ENCODE measurements around the gene PLCB3. TPM values are rescaled to one million over a fixed set of nuclear protein-coding genes. Genes with fewer than 3 reads are reported as not detected.

PLCB3 gene
- total RNA-seq, 5 donors from 2014 or later (not counting 1 experiment from before 2014, with no cell fraction given) = 3.6 to 14.9 (median 11.2) TPM

- H3K27me3 Mint-ChIP-seq = no peaks in the 10 kb centered on the region
- peaks cover 2% of the 10 kb centered on the region for H3K36me3 Mint-ChIP-seq
- Histone ChIP-seq H3K4me1 (ENCODE audit: control insufficient read depth in 1 of 2, extremely low read depth in 1 of 2, insufficient read depth in 2 of 2, low read length in 2 of 2) (peaks cover 5 to 39% of the 10 kb centered on the region in 2 experiments), H3K9me3 (no peaks in the 10 kb centered on the region), H3K27ac (ENCODE audit: low read length) (peak overlapping the region; percentile 23), H3K27me3 (replicated peaks in 1 of 2; ENCODE audit: control insufficient read depth in 2 of 2, extremely low read depth in 1 of 2, insufficient read depth in 2 of 2, low read length in 1 of 2) (no peaks in the 10 kb centered on the region), H3K36me3 (ENCODE audit: control insufficient read depth in 2 of 2, extremely low read depth in 1 of 2, insufficient read depth in 1 of 2, low read length in 1 of 2) (peaks cover 0 to 2% of the 10 kb centered on the region in 2 donors), H3K4me3 (ENCODE audit: control insufficient read depth in 1 of 2, extremely low read depth in 1 of 2, low read length in 1 of 2) (no peak overlapping the region)
- H3K27ac Mint-ChIP-seq = peak overlapping the region; percentile 84 to 94
- ATAC-seq (replicated peaks in 1 of 4) (no peak), DNase-seq (no peak)
- H3K4me1 Mint-ChIP-seq = peaks cover 22 to 31% (median 25%) of the 10 kb centered on the region in 3 donors
- no peaks in the 10 kb centered on the region for H3K9me3 Mint-ChIP-seq
- ChIA-PET CTCF (no interaction called here), POLR2A (interaction anchor here in 1 of 2 donors (0.6 kb wide), 1 partner anchor 59 kb away, joined by 4 read pairs; no protein-coding TSS in a partner anchor)
- 95% methylated on average over 18 of the region's 27 CpGs for WGBS (ENCODE audit: insufficient coverage)
- peak overlapping the region in 2 of 3 donors; percentile 21 to 95 for H3K4me3 Mint-ChIP-seq
Observed at GRCh38 chr11:64267207-64267945, 16.0 kb downstream of the PLCB3 start.

- H3K4me3 ChIP-seq (ENCODE audit: control insufficient read depth in 1 of 2, extremely low read depth in 1 of 2, low read length in 1 of 2) = peak overlapping the region; percentile 88 to 90
- Mint-ChIP-seq H3K27me3 (no peaks in the 10 kb centered on the region), H3K27ac (peak overlapping the region; percentile 94 to 95), H3K4me3 (peak overlapping the region; percentile 92 to 95 (median 93)), H3K4me1 (peaks cover 22 to 31% (median 23%) of the 10 kb centered on the region in 3 donors), H3K9me3 (no peaks in the 10 kb centered on the region), H3K36me3 (no peaks in the 10 kb centered on the region)
- H3K4me1 ChIP-seq (ENCODE audit: control insufficient read depth in 1 of 2, extremely low read depth in 1 of 2, insufficient read depth in 2 of 2, low read length in 2 of 2) = peaks cover 5 to 41% of the 10 kb centered on the region in 2 experiments
- no peaks in the 10 kb centered on the region for H3K9me3 ChIP-seq
- 71% methylated on average over 19 of the region's 23 CpGs for WGBS (ENCODE audit: insufficient coverage)
- ATAC-seq (replicated peaks in 1 of 4) (no peak), DNase-seq (no peak)
- peaks cover 0 to 4% of the 10 kb centered on the region in 2 donors for H3K36me3 ChIP-seq (ENCODE audit: control insufficient read depth in 2 of 2, extremely low read depth in 1 of 2, insufficient read depth in 1 of 2, low read length in 1 of 2)
- peak overlapping the region; percentile 95 for H3K27ac ChIP-seq (ENCODE audit: low read length)
- CTCF ChIA-PET = interaction anchor here (0.6 to 2.5 kb wide), 5 partner anchors 10 to 64 kb away, joined by 3 to 7 read pairs (median 3); no protein-coding TSS in a partner anchor
- POLR2A ChIA-PET = interaction anchor here in 1 of 2 donors (0.6 kb wide), 1 partner anchor 60 kb away, joined by 4 read pairs; no protein-coding TSS in a partner anchor
- no peaks in the 10 kb centered on the region for H3K27me3 ChIP-seq (replicated peaks in 1 of 2; ENCODE audit: control insufficient read depth in 2 of 2, extremely low read depth in 1 of 2, insufficient read depth in 2 of 2, low read length in 1 of 2)
Observed at GRCh38 chr11:64268025-64268892, 16.9 kb downstream of the PLCB3 start.

GRCh38 chr11:64268893-64269539 lies 17.7 kb downstream of the PLCB3 start:
- peaks cover 22 to 31% (median 23%) of the 10 kb centered on the region in 3 donors for H3K4me1 Mint-ChIP-seq
- H3K27ac Mint-ChIP-seq = peak overlapping the region; percentile 95
- ATAC-seq (replicated peaks in 1 of 4) (peak; percentile 0 to 13 (median 5)), DNase-seq (peak in 5 of 35 experiments; percentile 14 to 54 (median 30))
- ChIA-PET CTCF (interaction anchor here (0.5 to 2.5 kb wide), 7 partner anchors 11 to 519 kb away, joined by 3 to 7 read pairs (median 3); partner anchors contain the start of gene GPR137 (in 1 of the 2)), POLR2A (no interaction called here)
- no peaks in the 10 kb centered on the region for H3K36me3 Mint-ChIP-seq
- no peaks in the 10 kb centered on the region for H3K27me3 Mint-ChIP-seq
- Histone ChIP-seq H3K27ac (ENCODE audit: low read length) (peak overlapping the region; percentile 95), H3K9me3 (no peaks in the 10 kb centered on the region), H3K4me3 (ENCODE audit: control insufficient read depth in 1 of 2, extremely low read depth in 1 of 2, low read length in 1 of 2) (peak overlapping the region; percentile 88 to 90), H3K36me3 (ENCODE audit: control insufficient read depth in 2 of 2, extremely low read depth in 1 of 2, insufficient read depth in 1 of 2, low read length in 1 of 2) (peaks cover 0 to 4% of the 10 kb centered on the region in 2 donors), H3K27me3 (replicated peaks in 1 of 2; ENCODE audit: control insufficient read depth in 2 of 2, extremely low read depth in 1 of 2, insufficient read depth in 2 of 2, low read length in 1 of 2) (no peaks in the 10 kb centered on the region), H3K4me1 (ENCODE audit: control insufficient read depth in 1 of 2, extremely low read depth in 1 of 2, insufficient read depth in 2 of 2, low read length in 2 of 2) (peaks cover 5 to 41% of the 10 kb centered on the region in 2 experiments)
- H3K4me3 Mint-ChIP-seq = peak overlapping the region; percentile 92 to 95 (median 93)
- 3% methylated on average over 33 of the region's 34 CpGs for WGBS (ENCODE audit: insufficient coverage)
- H3K9me3 Mint-ChIP-seq = no peaks in the 10 kb centered on the region

GRCh38 chr11:64269540-64270220 lies 18.4 kb downstream of the PLCB3 start:
- peak overlapping the region; percentile 95 to 97 for H3K27ac Mint-ChIP-seq
- POLR2A ChIA-PET = interaction anchor here in 1 of 2 donors (1.1 to 1.7 kb wide), 3 partner anchors 15 to 84 kb away, joined by 3 to 5 read pairs (median 4); partner anchors contain the start of genes PRDX5, STIP1 and TRMT112
- H3K4me1 Mint-ChIP-seq = peaks cover 22 to 31% (median 23%) of the 10 kb centered on the region in 3 donors
- CTCF ChIA-PET = interaction anchor here (0.5 to 2.5 kb wide), 8 partner anchors 15 to 519 kb away, joined by 3 to 7 read pairs (median 3); partner anchors contain the start of genes BAD (in 1 of the 2) and GPR137 (in 1 of the 2)
- DNase-seq = peak; percentile 95 to 99 (median 97)
- H3K27me3 Mint-ChIP-seq = no peaks in the 10 kb centered on the region
- peak overlapping the region; percentile 92 to 95 (median 93) for H3K4me3 Mint-ChIP-seq
- Histone ChIP-seq H3K27ac (ENCODE audit: low read length) (peak overlapping the region; percentile 95), H3K9me3 (no peaks in the 10 kb centered on the region), H3K4me1 (ENCODE audit: control insufficient read depth in 1 of 2, extremely low read depth in 1 of 2, insufficient read depth in 2 of 2, low read length in 2 of 2) (peaks cover 5 to 41% of the 10 kb centered on the region in 2 experiments), H3K4me3 (ENCODE audit: control insufficient read depth in 1 of 2, extremely low read depth in 1 of 2, low read length in 1 of 2) (peak overlapping the region; percentile 88 to 90), H3K36me3 (ENCODE audit: control insufficient read depth in 2 of 2, extremely low read depth in 1 of 2, insufficient read depth in 1 of 2, low read length in 1 of 2) (peaks cover 0 to 4% of the 10 kb centered on the region in 2 donors), H3K27me3 (replicated peaks in 1 of 2; ENCODE audit: control insufficient read depth in 2 of 2, extremely low read depth in 1 of 2, insufficient read depth in 2 of 2, low read length in 1 of 2) (no peaks in the 10 kb centered on the region)
- under 1% methylated on average over 58 of the region's 58 CpGs for WGBS (ENCODE audit: insufficient coverage)
- peak; percentile 73 to 80 (median 79) for ATAC-seq (replicated peaks in 1 of 4)
- no peaks in the 10 kb centered on the region for H3K36me3 Mint-ChIP-seq
- no peaks in the 10 kb centered on the region for H3K9me3 Mint-ChIP-seq

GRCh38 chr11:64275031-64275800 lies 23.9 kb downstream of the PLCB3 start:
- Histone ChIP-seq H3K4me3 (ENCODE audit: control insufficient read depth in 1 of 2, extremely low read depth in 1 of 2, low read length in 1 of 2) (no peak overlapping the region), H3K27me3 (replicated peaks in 1 of 2; ENCODE audit: control insufficient read depth in 2 of 2, extremely low read depth in 1 of 2, insufficient read depth in 2 of 2, low read length in 1 of 2) (no peaks in the 10 kb centered on the region), H3K27ac (ENCODE audit: low read length) (no peak overlapping the region), H3K9me3 (no peaks in the 10 kb centered on the region), H3K36me3 (ENCODE audit: control insufficient read depth in 2 of 2, extremely low read depth in 1 of 2, insufficient read depth in 1 of 2, low read length in 1 of 2) (peaks cover 6 to 18% of the 10 kb centered on the region in 2 donors), H3K4me1 (ENCODE audit: control insufficient read depth in 1 of 2, extremely low read depth in 1 of 2, insufficient read depth in 2 of 2, low read length in 2 of 2) (peaks cover 0 to 19% of the 10 kb centered on the region in 2 experiments)
- WGBS (ENCODE audit: insufficient coverage) = 99% methylated on average over 10 of the region's 15 CpGs
- no peak for ATAC-seq (replicated peaks in 1 of 4)
- ChIA-PET CTCF (no interaction called here), POLR2A (interaction anchor here in 1 of 2 donors (0.7 kb wide), 1 partner anchor 9 kb away, joined by 6 read pairs; the partner anchor contains the start of gene BAD)
- peaks cover 5 to 9% (median 7%) of the 10 kb centered on the region in 3 donors for H3K4me1 Mint-ChIP-seq
- peaks cover 6% of the 10 kb centered on the region for H3K36me3 Mint-ChIP-seq
- no peak for DNase-seq
- no peak overlapping the region for H3K27ac Mint-ChIP-seq
- no peak overlapping the region for H3K4me3 Mint-ChIP-seq
- no peaks in the 10 kb centered on the region for H3K9me3 Mint-ChIP-seq
- H3K27me3 Mint-ChIP-seq = no peaks in the 10 kb centered on the region

All from T-cell (primary cell).